BLaER1 treated with 17β-estradiol and CSF1 and Interleukin-3, amounts not matched to agents 10 nM and 100 nM (cell line): ENCODE results near the gene PSENEN.
A peak's percentile ranks its signal among the peaks of the same experiment; 100 is the strongest.
"Not testable (repeated sequence)": the region's sequence is repeated elsewhere in the genome, so short reads cannot be mapped to it uniquely, and the experiment has no call there.

Experiments used
- H3K27ac ChIP-seq, 11 experiments: shearing (Covaris generic); formaldehyde crosslinking; 2 replicates each; pipeline ENCODE4 v1.8.1; 2022
- H3K27me3 ChIP-seq, 11 experiments: shearing (Covaris generic); formaldehyde crosslinking; 2 replicates each; pipeline ENCODE4 v1.8.1; 2022
- H3K36me3 ChIP-seq, 11 experiments: shearing (Covaris generic); formaldehyde crosslinking; 2 replicates each; pipeline ENCODE4 v1.8.1; 2022
- H3K4me1 ChIP-seq, 10 experiments: shearing (Covaris generic); formaldehyde crosslinking; 2 replicates each; pipeline ENCODE4 v1.8.1; 2022
- H3K4me2 ChIP-seq, 11 experiments: shearing (Covaris generic); formaldehyde crosslinking; 2 replicates each; pipeline ENCODE4 v1.8.1; 2022
- H3K4me3 ChIP-seq, 10 experiments: shearing (Covaris generic); formaldehyde crosslinking; 2 replicates each; pipeline ENCODE4 v1.8.1; 2022
- H3K9ac ChIP-seq, 11 experiments: shearing (Covaris generic); formaldehyde crosslinking; 2 replicates each; pipeline ENCODE4 v1.8.1; 2022
- H3K9me3 ChIP-seq, 11 experiments: shearing (Covaris generic); formaldehyde crosslinking; replicated peaks in 1 of 11; 2 replicates each; pipeline ENCODE4 v1.8.1; 2022
- H4K20me1 ChIP-seq, 11 experiments: shearing (Covaris generic); formaldehyde crosslinking; 2 replicates each; pipeline ENCODE4 v1.8.1; 2022
- Cebpa-rat ChIP-seq, 11 experiments: shearing (Covaris generic); IDR thresholded peaks; 2 replicates each; pipeline ENCODE4 v1.8.1; 2022

PSENEN gene

DNA sequence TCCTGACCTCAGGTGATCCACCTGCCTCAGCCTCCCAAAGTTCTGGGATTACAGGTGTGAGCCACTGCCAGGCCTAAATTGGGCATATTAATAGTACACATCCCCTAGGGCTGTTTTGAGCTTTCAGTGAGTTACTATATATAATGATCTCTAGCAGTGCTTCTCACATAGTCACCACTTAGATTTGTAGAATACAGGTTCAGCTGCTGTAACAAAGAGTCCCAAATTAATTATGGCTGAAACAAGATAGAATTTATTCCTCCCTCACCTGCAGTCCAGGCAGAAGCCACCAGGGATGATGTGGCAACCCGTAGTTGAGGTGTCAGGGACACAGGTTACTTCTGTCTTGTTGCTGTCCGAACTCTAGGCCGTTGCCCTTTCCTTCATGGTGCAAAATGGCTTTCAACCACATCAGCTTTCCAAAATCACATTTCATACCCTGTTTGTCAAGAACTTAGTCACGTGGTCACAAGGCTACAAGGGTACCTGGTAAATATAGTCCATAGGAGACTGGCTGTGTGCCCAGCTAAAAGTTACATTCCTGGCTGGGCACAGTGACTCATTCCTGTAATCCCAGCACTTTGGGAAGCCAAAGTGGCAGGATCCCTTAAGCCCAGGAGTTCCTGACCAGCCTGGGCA, 15.4 kb downstream of the PSENEN start:
- Histone ChIP-seq H3K9me3 (no peaks in the 10 kb centered on the region), H3K27ac (no peak overlapping the region), H3K9ac (no peak overlapping the region), H3K4me3 (no peak overlapping the region), H3K27me3 (peaks cover 0 to 5% (median 3%) of the 10 kb centered on the region in 11 experiments; a peak in 8 of 22 replicates), H4K20me1 (peaks cover 0 to 24% (median 0%) of the 10 kb centered on the region in 11 experiments; a peak in 7 of 22 replicates), H3K36me3 (peaks cover 42 to 69% (median 54%) of the 10 kb centered on the region in 11 experiments), H3K4me2 (no peak overlapping the region), H3K4me1 (peaks cover 25 to 41% (median 30%) of the 10 kb centered on the region in 10 experiments)
- no peak for TF ChIP-seq Cebpa-rat (IDR thresholded peaks at IDR 0.05)

DNA sequence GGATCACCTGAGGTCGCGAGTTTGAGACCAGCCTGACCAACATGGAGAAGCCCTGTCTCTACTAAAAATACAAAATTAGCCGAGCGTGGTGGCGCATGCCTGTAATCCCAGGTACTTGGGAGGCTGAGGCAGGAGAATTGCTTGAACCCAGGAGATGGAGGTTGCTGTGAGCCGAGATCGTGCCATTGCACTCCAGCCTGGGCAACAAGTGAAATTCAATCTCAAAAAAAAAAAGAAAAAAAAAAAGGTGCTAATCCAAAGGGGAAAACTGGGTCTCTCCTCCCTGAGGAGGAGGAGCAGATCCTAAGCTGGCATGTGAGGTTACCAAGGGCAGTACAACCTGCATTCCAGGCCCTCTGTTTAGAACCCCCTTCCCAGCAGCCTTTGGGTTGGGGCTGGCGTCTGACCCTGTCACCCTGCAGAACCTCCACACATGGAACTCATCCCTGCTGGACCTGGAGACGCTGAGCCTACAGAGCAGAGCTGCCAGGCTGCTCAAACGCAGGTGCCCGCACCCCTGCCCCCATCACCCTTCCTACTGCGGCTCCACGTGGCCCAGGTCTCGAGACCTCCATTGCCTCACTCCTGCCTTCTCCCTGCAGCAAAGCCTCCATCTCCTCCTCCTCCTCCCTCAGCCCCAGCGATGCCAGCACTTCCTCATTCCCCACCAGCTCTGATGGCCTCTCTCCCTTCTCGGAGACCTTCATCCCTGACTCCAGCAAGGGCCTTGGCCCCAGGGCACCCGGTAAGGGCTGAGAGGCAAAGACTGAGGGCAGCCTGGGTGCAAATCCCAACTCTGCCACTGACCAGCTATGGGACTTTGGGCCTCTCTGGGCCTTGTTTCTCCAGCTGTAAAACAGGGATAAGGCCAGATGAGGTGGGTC, 19.2 kb downstream of the PSENEN start:
- H3K9me3 ChIP-seq, result no peaks in the 10 kb centered on the region
- peaks cover 0 to 24% (median 0%) of the 10 kb centered on the region in 11 experiments; a peak in 7 of 22 replicates for H4K20me1 ChIP-seq
- peaks cover 30 to 49% (median 38%) of the 10 kb centered on the region in 10 experiments for H3K4me1 ChIP-seq
- H3K4me3 ChIP-seq, result no peak overlapping the region
- H3K36me3 ChIP-seq, result peaks cover 42 to 75% (median 59%) of the 10 kb centered on the region in 11 experiments
- no peaks in the 10 kb centered on the region for H3K27me3 ChIP-seq
- no peak overlapping the region for H3K9ac ChIP-seq
- TF ChIP-seq Cebpa-rat (IDR thresholded peaks at IDR 0.05), result no peak
- no peak overlapping the region for H3K27ac ChIP-seq
- no peak overlapping the region for H3K4me2 ChIP-seq

DNA sequence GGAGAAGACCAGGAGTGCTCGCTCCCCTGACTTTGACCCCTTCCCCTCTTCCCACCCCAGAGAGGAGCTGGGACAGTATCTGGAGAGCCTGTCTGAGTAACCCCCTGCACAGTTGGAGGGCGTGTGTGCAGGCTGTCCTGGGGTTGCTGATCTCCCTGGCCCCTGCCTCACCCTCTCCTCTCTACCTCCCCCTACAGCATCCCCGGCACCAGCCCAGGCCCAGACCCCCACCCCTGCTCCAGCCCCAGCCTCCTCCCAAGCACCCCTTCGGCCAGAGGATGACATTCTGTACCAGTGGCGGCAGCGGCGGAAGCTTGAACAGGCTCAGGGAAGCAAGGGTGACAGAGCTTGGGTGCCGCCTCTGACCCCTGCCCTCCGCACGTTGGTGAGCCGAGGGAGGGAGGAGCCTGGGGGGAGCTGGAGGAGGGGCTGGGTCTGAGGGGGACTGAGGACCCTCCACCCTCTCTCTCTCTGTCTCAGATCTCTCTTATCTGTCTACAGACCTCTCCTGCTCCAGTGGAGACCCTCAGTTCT, 21.2 kb downstream of the PSENEN start:
- Histone ChIP-seq H3K9me3 (no peaks in the 10 kb centered on the region), H3K36me3 (peaks cover 24 to 60% (median 42%) of the 10 kb centered on the region in 11 experiments), H3K27ac (peak overlapping the region in 7 of 11 experiments; percentile 69 to 82 (median 79); a peak in 12 of 22 replicates), H3K4me1 (peaks cover 26 to 46% (median 36%) of the 10 kb centered on the region in 10 experiments), H3K4me2 (peak overlapping the region; percentile 70 to 98 (median 94); a peak in 20 of 22 replicates), H3K9ac (peak overlapping the region in 8 of 11 experiments; percentile 58 to 79 (median 72); a peak in 12 of 22 replicates), H3K4me3 (0 out of 20 replicates have a peak overlapping the region, but pooled peaks of 1 of the 10 experiments have one; percentile 35), H4K20me1 (peaks cover 0 to 18% (median 0%) of the 10 kb centered on the region in 11 experiments; a peak in 4 of 22 replicates), H3K27me3 (no peaks in the 10 kb centered on the region)
- TF ChIP-seq Cebpa-rat (IDR thresholded peaks at IDR 0.05), result no peak

DNA sequence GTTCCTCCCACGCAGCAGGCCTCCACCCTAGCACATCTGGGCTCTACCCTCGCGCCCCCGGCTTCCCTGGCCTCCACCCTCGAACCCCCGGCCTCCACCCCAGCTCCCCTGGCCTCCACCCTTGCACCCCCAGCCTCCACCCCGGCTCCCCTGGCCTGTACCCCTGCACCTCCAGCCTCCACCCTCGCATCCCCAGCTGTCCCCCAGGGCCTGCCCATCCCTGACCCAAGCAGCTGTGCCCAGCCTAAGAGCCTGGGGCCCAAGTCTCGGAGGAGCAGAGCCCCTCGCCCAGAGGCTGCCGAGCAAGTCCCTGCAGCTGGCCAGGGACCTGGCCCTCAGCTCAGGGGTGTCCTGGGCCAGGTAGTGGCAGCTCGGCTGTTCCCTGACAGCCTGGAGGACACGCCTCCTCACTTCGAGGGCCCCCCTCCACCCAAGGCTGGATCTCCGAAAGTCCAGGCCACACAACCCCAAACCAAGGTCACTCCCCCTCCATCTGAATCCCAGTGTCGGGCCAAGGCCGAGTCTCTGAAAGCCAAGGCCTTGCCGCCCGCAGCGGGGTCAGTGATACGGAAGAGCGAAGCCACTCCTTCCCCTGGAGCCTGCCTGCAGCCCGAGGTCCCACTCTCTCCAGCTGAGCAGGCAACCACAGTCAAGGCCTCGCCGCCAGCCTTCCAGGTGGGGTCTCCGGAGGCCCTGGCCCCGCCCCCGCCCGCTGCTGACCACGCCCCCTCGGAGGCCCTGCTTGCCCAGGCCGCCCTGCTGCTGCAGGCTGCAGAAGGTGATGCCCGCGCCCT, 22.0 kb downstream of the PSENEN start:
- no peaks in the 10 kb centered on the region for H3K9me3 ChIP-seq
- H3K9ac ChIP-seq, result peak overlapping the region in 10 of 11 experiments; percentile 34 to 79 (median 72); a peak in 18 of 22 replicates
- H3K4me1 ChIP-seq, result peaks cover 26 to 46% (median 36%) of the 10 kb centered on the region in 10 experiments
- peaks cover 0 to 18% (median 0%) of the 10 kb centered on the region in 11 experiments; a peak in 4 of 22 replicates for H4K20me1 ChIP-seq
- peaks cover 17 to 51% (median 34%) of the 10 kb centered on the region in 11 experiments for H3K36me3 ChIP-seq
- H3K27ac ChIP-seq, result peak overlapping the region in 8 of 11 experiments; percentile 50 to 82 (median 77); a peak in 17 of 22 replicates
- H3K4me2 ChIP-seq, result peak overlapping the region; percentile 70 to 98 (median 94)
- no peak for TF ChIP-seq Cebpa-rat (IDR thresholded peaks at IDR 0.05)
- H3K4me3 ChIP-seq, result peak overlapping the region in 7 of 10 experiments; percentile 18 to 41 (median 36); a peak in 9 of 20 replicates
- H3K27me3 ChIP-seq, result no peaks in the 10 kb centered on the region

DNA sequence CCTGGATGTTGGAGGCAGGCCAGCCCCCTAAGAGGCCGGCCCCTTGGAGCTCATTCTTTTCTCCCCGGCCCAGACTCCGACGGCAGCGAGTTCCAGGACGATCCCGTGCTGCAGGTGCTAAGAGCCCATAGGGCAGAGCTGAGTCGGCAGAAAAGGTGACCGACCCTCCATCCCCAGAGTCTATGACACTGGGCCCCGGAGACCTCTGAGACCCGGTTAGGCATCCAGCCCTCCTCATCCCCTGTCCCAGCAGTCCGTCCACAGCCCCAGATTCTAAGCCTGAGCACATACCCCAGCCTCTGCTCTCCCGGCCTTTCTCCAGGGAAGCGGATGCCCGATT, 22.6 kb downstream of the PSENEN start:
- H3K9ac ChIP-seq, result peak overlapping the region in 10 of 11 experiments; percentile 25 to 79 (median 68); a peak in 16 of 22 replicates
- TF ChIP-seq Cebpa-rat (IDR thresholded peaks at IDR 0.05), result no peak
- no peaks in the 10 kb centered on the region for H3K9me3 ChIP-seq
- H3K27me3 ChIP-seq, result no peaks in the 10 kb centered on the region
- H3K4me1 ChIP-seq, result peaks cover 26 to 46% (median 36%) of the 10 kb centered on the region in 10 experiments
- H3K27ac ChIP-seq, result peak overlapping the region in 6 of 11 experiments; percentile 49 to 82 (median 67); a peak in 12 of 22 replicates
- peaks cover 17 to 46% (median 28%) of the 10 kb centered on the region in 11 experiments; a peak in 21 of 22 replicates for H3K36me3 ChIP-seq
- peaks cover 0 to 18% (median 0%) of the 10 kb centered on the region in 11 experiments; a peak in 4 of 22 replicates for H4K20me1 ChIP-seq
- H3K4me2 ChIP-seq, result peak overlapping the region; percentile 70 to 98 (median 94)
- H3K4me3 ChIP-seq, result peak overlapping the region in 6 of 10 experiments; percentile 18 to 38 (median 31); a peak in 8 of 20 replicates

DNA sequence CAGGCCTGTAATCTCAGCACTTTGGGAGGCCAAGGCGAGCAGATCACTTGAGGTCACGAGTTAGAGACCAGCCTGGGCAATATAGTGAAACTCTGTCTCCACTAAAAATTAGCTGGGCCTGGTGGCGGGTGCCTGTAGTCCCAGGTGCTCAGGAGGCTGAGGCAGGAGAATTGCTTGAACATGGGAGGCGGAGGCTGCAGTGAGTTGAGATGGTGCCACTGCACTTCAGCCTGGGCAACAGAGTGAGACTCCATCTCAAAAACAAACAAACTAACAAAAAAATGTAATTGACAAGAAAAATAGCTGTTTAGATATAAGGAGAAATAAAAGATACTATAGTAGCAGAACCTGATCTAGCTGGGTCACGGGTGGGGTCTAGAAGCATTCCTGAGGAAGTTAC, 26.9 kb downstream of the PSENEN start:
- Histone ChIP-seq H3K36me3 (peaks cover 0 to 17% (median 2%) of the 10 kb centered on the region in 11 experiments; a peak in 11 of 22 replicates), H3K4me1 (peaks cover 35 to 52% (median 47%) of the 10 kb centered on the region in 10 experiments), H4K20me1 (peaks cover 0 to 10% (median 0%) of the 10 kb centered on the region in 11 experiments; a peak in 7 of 22 replicates)
- H3K4me2 ChIP-seq, H3K27me3 ChIP-seq, H3K27ac ChIP-seq, H3K9ac ChIP-seq, H3K9me3 ChIP-seq, H3K4me3 ChIP-seq: not testable (repeated sequence)

DNA sequence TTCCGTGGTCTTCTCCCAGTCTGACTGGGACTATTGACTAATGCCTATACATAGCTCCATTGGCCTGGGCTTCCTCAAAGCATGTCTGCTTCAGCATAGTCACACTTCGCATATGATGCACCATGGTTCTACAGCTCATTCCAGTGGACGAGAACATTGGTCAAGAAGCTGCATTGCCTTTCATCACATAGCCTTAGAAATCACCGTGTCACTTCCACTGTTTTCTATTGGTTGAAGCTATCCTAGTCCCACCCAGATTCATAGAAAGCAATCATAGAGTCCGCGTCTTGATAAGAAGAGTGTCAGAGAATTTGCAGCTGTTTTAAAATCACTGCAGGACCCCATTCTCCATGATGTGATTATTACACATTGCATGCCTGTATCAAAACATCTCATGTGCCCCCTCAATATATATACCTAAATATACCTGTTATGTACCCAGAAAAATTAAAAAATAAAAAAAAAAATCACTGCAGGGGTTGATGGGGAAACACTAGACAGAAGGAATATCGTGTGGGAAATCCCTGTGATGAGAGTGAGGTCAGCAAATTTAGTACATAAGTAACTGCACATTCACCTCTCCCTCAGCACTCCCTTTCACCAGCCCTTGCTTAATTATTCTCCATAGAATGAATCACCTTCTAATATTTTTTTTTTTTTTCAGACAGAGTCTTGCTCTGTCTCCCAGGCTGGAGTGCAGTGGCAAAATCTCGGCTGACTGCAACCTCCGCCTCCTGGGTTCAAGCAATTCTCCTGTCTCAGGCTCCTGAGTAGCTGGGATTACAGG, 27.8 kb downstream of the PSENEN start:
- Histone ChIP-seq H3K4me2 (no peak overlapping the region), H3K9me3 (no peaks in the 10 kb centered on the region), H4K20me1 (peaks cover 0 to 10% (median 0%) of the 10 kb centered on the region in 11 experiments; a peak in 7 of 22 replicates), H3K27ac (no peak overlapping the region), H3K4me3 (no peak overlapping the region), H3K36me3 (peaks cover 0 to 25% (median 11%) of the 10 kb centered on the region in 11 experiments; a peak in 19 of 22 replicates), H3K27me3 (no peaks in the 10 kb centered on the region), H3K4me1 (peaks cover 26 to 49% (median 44%) of the 10 kb centered on the region in 10 experiments), H3K9ac (no peak overlapping the region)
- TF ChIP-seq Cebpa-rat (IDR thresholded peaks at IDR 0.05), result no peak
